Measurements from ENCODE around the gene ADNP. TPM values are rescaled to one million over a fixed set of nuclear protein-coding genes. Genes with fewer than 3 reads are reported as not detected.
"Not testable (repeated sequence)": the region's sequence is repeated elsewhere in the genome, so short reads cannot be mapped to it uniquely, and the experiment has no call there.

ADNP gene
- total RNA-seq, 5 donors from 2014 or later (not counting 1 experiment from before 2014, with no cell fraction given), result 57.4 to 66.8 (median 61.7) TPM

DNA sequence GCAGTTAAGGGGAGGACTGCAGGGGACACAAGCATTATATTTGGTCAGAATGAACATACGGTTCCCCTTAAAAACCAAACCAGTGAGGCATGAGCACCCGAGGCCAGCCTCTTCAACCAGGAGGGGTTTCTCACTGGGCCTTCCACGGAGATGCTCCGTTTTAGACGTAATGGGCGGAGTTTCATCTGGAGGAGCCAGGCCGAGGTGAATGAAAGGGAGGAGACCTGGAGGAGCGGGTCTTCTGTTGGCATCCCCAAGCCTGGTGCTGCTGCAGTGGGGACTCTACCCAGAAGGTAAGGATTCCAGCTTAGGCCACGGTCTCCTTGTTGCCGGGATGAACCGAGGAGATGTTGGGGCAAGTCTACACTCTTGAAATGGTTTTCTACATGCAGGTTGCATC lies 47.4 kb downstream of the ADNP start:
- peaks cover 0 to 5% of the 10 kb centered on the region in 2 donors for H3K36me3 ChIP-seq (ENCODE audit: control insufficient read depth in 2 of 2, extremely low read depth in 1 of 2, insufficient read depth in 1 of 2, low read length in 1 of 2)
- 98% methylated on average over 10 of the region's 11 CpGs for WGBS (ENCODE audit: insufficient coverage)
- no peak overlapping the region for H3K27ac Mint-ChIP-seq
- H3K36me3 Mint-ChIP-seq, result peaks cover 18% of the 10 kb centered on the region
- ATAC-seq (replicated peaks in 1 of 4) (no peak), DNase-seq (no peak)
- H3K4me1 ChIP-seq (ENCODE audit: control insufficient read depth in 1 of 2, extremely low read depth in 1 of 2, insufficient read depth in 2 of 2, low read length in 2 of 2), result no peaks in the 10 kb centered on the region
- no peaks in the 10 kb centered on the region for H3K27me3 Mint-ChIP-seq
- no peak overlapping the region for H3K4me3 Mint-ChIP-seq
- no peak overlapping the region for H3K27ac ChIP-seq (ENCODE audit: low read length)
- H3K9me3 Mint-ChIP-seq, result peaks cover 0 to 8% (median 0%) of the 10 kb centered on the region in 3 donors
- H3K4me1 Mint-ChIP-seq, result peaks cover 0 to 3% (median 0%) of the 10 kb centered on the region in 3 donors
- POLR2A ChIA-PET, result no interaction called here
- no peaks in the 10 kb centered on the region for H3K9me3 ChIP-seq
- no peak overlapping the region for H3K4me3 ChIP-seq (ENCODE audit: control insufficient read depth in 1 of 2, extremely low read depth in 1 of 2, low read length in 1 of 2)
- CTCF ChIA-PET, result no interaction called here
- no peaks in the 10 kb centered on the region for H3K27me3 ChIP-seq (replicated peaks in 1 of 2; ENCODE audit: control insufficient read depth in 2 of 2, extremely low read depth in 1 of 2, insufficient read depth in 2 of 2, low read length in 1 of 2)

DNA sequence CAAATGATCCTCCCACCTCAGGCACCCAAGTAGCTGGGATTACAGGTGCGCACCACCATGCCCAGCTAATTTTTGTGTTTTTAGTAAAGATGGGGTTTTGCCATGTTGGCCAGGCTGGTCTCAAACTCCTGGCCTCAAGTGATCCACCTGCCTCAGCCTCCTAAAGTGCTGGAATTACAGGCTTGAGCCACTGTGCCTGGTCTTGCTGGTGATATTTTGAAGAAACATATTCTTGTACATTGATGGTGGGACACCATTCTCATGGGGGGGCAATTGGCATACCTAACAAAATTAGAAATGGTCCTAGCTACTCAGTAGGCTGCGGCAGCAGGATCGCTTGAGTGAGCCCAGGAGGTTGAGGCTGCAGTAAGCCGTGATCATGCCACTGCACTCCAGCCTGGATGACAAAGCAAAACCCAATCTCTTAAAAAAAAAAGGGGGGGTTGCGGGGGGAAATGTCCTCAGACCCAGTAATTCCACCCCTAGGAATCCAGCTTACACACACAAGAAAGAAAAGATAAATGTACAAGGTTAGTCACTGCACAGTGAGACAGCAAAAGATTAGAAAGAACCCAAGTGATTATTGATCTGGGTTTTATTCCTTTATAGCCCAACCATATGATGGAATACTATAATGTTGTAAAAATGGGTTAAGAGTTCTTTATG lies 49.3 kb downstream of the ADNP start:
- CTCF ChIA-PET; H3K9me3 ChIP-seq; H3K4me1 ChIP-seq (ENCODE audit: control insufficient read depth in 1 of 2, extremely low read depth in 1 of 2, insufficient read depth in 2 of 2, low read length in 2 of 2); ATAC-seq (replicated peaks in 1 of 4); H3K27ac ChIP-seq (ENCODE audit: low read length); H3K9me3 Mint-ChIP-seq; H3K27me3 ChIP-seq (replicated peaks in 1 of 2; ENCODE audit: control insufficient read depth in 2 of 2, extremely low read depth in 1 of 2, insufficient read depth in 2 of 2, low read length in 1 of 2); H3K4me3 Mint-ChIP-seq; H3K27ac Mint-ChIP-seq; DNase-seq; H3K4me3 ChIP-seq (ENCODE audit: control insufficient read depth in 1 of 2, extremely low read depth in 1 of 2, low read length in 1 of 2); H3K27me3 Mint-ChIP-seq; H3K4me1 Mint-ChIP-seq: not testable (repeated sequence)
- WGBS (ENCODE audit: insufficient coverage), result no CpG with 5 or more reads among the region's 5 CpGs
- H3K36me3 Mint-ChIP-seq, result peaks cover 21% of the 10 kb centered on the region
- peaks cover 0 to 12% of the 10 kb centered on the region in 2 donors for H3K36me3 ChIP-seq (ENCODE audit: control insufficient read depth in 2 of 2, extremely low read depth in 1 of 2, insufficient read depth in 1 of 2, low read length in 1 of 2)
- POLR2A ChIA-PET, result interaction anchor here in 1 of 2 donors (0.7 kb wide), 1 partner anchor 1084 kb away, joined by 3 read pairs; no protein-coding TSS in a partner anchor

DNA sequence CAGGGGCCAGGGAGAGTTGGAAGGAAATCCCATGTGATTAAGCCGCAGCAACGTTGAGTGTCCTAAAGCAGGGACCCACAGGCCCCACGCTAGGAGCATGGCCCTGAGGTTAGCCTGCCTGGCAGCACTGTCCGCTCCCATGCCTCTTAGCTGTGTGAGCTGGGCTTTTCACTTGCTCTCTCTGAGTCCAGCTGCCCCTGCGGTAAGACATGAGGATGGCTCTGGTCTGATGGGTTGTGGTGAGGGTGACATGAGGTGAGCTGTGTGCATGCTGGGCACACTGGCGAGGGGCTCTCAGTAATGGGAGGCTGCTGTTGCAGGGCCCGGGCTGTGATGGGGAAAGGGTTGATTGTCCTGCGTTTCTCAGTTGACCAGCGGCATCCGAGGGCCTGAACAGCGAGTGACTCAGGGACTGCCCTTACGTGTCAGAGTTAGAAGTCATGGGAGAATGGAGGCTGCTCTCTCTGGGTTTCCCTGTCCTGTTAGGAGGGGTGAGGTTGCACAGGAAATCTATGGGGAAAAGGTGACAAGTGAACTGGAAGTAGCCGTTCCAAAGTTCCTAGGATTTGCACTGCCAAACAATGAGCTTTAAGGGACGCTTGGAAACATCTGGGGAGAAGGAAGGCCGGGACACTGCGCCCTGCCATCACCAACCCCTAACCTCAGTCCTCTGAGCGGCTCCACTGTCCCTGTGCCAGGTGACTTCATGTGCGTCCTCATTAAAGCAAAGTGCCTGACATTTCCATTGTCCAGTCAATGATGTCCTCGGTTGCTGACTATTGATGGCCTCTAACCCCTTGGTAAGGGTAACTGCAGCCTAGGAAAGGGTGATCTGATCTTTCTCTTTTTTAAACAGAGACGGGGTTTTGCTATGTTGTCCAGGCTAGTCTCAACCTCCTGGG lies 51.3 kb downstream of the ADNP start:
- H3K27me3 ChIP-seq (replicated peaks in 1 of 2; ENCODE audit: control insufficient read depth in 2 of 2, extremely low read depth in 1 of 2, insufficient read depth in 2 of 2, low read length in 1 of 2), result no peaks in the 10 kb centered on the region
- H3K4me1 ChIP-seq (ENCODE audit: control insufficient read depth in 1 of 2, extremely low read depth in 1 of 2, insufficient read depth in 2 of 2, low read length in 2 of 2), result no peaks in the 10 kb centered on the region
- H3K27ac ChIP-seq (ENCODE audit: low read length), result no peak overlapping the region
- WGBS (ENCODE audit: insufficient coverage), result 96% methylated on average over 14 of the region's 20 CpGs
- Mint-ChIP-seq H3K4me1 (peaks cover 0 to 1% (median 0%) of the 10 kb centered on the region in 3 donors), H3K27ac (no peak overlapping the region), H3K4me3 (no peak overlapping the region), H3K9me3 (peaks cover 0 to 8% (median 0%) of the 10 kb centered on the region in 3 donors), H3K36me3 (peaks cover 25% of the 10 kb centered on the region), H3K27me3 (no peaks in the 10 kb centered on the region)
- H3K4me3 ChIP-seq (ENCODE audit: control insufficient read depth in 1 of 2, extremely low read depth in 1 of 2, low read length in 1 of 2), result no peak overlapping the region
- DNase-seq (no peak), ATAC-seq (replicated peaks in 1 of 4) (no peak)
- ChIA-PET POLR2A (no interaction called here), CTCF (interaction anchor here in 1 of 2 donors (1.2 kb wide), 1 partner anchor 15 kb away, joined by 3 read pairs; no protein-coding TSS in a partner anchor)
- H3K9me3 ChIP-seq, result no peaks in the 10 kb centered on the region
- H3K36me3 ChIP-seq (ENCODE audit: control insufficient read depth in 2 of 2, extremely low read depth in 1 of 2, insufficient read depth in 1 of 2, low read length in 1 of 2), result peaks cover 0 to 12% of the 10 kb centered on the region in 2 donors

DNA sequence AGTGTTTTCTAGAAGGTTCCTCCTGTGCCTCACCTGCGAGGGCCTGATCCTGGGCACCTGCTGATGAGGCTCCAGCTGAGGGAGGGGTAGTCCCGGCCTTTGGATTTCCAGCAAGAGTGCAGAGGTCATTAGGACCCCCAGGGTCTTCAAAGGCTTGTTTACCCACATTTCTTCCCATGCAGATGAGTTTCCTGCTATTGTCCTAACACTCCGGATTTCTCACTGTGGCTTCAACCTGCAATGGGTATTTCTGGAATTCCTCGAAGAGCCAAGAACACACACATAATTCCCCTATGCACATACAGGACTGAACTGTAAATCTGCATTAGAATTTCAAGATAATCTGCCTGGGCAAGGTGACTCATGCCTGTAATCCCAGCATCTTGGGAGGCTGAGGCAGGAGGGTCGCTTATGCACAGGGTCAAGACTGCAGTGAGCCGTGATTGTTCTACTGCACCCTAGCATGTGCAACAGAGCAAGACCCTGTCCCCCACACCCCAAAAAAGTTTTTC lies 53.9 kb downstream of the ADNP start:
- no peaks in the 10 kb centered on the region for H3K4me1 Mint-ChIP-seq
- H3K27ac Mint-ChIP-seq, result no peak overlapping the region
- H3K4me3 Mint-ChIP-seq, result no peak overlapping the region
- H3K9me3 ChIP-seq, result no peaks in the 10 kb centered on the region
- ChIA-PET POLR2A (no interaction called here), CTCF (no interaction called here)
- no peaks in the 10 kb centered on the region for H3K27me3 ChIP-seq (replicated peaks in 1 of 2; ENCODE audit: control insufficient read depth in 2 of 2, extremely low read depth in 1 of 2, insufficient read depth in 2 of 2, low read length in 1 of 2)
- H3K36me3 Mint-ChIP-seq, result peaks cover 15% of the 10 kb centered on the region
- H3K36me3 ChIP-seq (ENCODE audit: control insufficient read depth in 2 of 2, extremely low read depth in 1 of 2, insufficient read depth in 1 of 2, low read length in 1 of 2), result peaks cover 2 to 12% of the 10 kb centered on the region in 2 donors
- H3K27me3 Mint-ChIP-seq, result no peaks in the 10 kb centered on the region
- 69% methylated on average over 3 of the region's 6 CpGs for WGBS (ENCODE audit: insufficient coverage)
- H3K27ac ChIP-seq (ENCODE audit: low read length), result no peak overlapping the region
- no peaks in the 10 kb centered on the region for H3K4me1 ChIP-seq (ENCODE audit: control insufficient read depth in 1 of 2, extremely low read depth in 1 of 2, insufficient read depth in 2 of 2, low read length in 2 of 2)
- DNase-seq (no peak), ATAC-seq (replicated peaks in 1 of 4) (no peak)
- H3K4me3 ChIP-seq (ENCODE audit: control insufficient read depth in 1 of 2, extremely low read depth in 1 of 2, low read length in 1 of 2), result no peak overlapping the region
- H3K9me3 Mint-ChIP-seq, result peaks cover 0 to 2% (median 0%) of the 10 kb centered on the region in 3 donors

DNA sequence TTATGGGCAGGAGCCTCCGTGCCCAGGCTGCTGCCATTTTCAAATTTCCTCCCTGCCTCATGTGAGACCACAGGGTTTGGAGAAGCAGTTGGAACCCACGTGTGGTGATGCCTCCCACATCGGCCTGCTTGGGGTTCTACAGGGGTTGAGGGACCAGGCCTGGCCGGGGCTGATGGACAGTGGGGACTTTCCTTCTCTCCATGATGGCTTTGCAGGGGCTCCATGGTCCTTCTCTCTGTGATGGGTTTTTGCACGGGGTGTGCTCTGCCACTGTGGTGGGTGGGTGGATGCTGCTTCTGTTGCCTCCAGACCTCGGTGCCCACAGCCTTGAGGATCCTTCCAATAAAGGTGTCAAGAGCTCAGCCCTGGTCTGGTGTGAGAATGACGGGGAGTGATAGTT lies 54.4 kb downstream of the ADNP start:
- peaks cover 2 to 12% of the 10 kb centered on the region in 2 donors for H3K36me3 ChIP-seq (ENCODE audit: control insufficient read depth in 2 of 2, extremely low read depth in 1 of 2, insufficient read depth in 1 of 2, low read length in 1 of 2)
- H3K4me1 ChIP-seq (ENCODE audit: control insufficient read depth in 1 of 2, extremely low read depth in 1 of 2, insufficient read depth in 2 of 2, low read length in 2 of 2), result no peaks in the 10 kb centered on the region
- peaks cover 13% of the 10 kb centered on the region for H3K36me3 Mint-ChIP-seq
- CTCF ChIA-PET, result no interaction called here
- H3K9me3 Mint-ChIP-seq, result no peaks in the 10 kb centered on the region
- no peak for DNase-seq
- POLR2A ChIA-PET, result no interaction called here
- no peak overlapping the region for H3K4me3 ChIP-seq (ENCODE audit: control insufficient read depth in 1 of 2, extremely low read depth in 1 of 2, low read length in 1 of 2)
- no peak overlapping the region for H3K27ac Mint-ChIP-seq
- WGBS (ENCODE audit: insufficient coverage), result 83% methylated on average over 3 of the region's 7 CpGs
- no peaks in the 10 kb centered on the region for H3K27me3 ChIP-seq (replicated peaks in 1 of 2; ENCODE audit: control insufficient read depth in 2 of 2, extremely low read depth in 1 of 2, insufficient read depth in 2 of 2, low read length in 1 of 2)
- no peak overlapping the region for H3K4me3 Mint-ChIP-seq
- no peaks in the 10 kb centered on the region for H3K4me1 Mint-ChIP-seq
- no peaks in the 10 kb centered on the region for H3K9me3 ChIP-seq
- no peaks in the 10 kb centered on the region for H3K27me3 Mint-ChIP-seq
- ATAC-seq (replicated peaks in 1 of 4), result no peak
- no peak overlapping the region for H3K27ac ChIP-seq (ENCODE audit: low read length)

DNA sequence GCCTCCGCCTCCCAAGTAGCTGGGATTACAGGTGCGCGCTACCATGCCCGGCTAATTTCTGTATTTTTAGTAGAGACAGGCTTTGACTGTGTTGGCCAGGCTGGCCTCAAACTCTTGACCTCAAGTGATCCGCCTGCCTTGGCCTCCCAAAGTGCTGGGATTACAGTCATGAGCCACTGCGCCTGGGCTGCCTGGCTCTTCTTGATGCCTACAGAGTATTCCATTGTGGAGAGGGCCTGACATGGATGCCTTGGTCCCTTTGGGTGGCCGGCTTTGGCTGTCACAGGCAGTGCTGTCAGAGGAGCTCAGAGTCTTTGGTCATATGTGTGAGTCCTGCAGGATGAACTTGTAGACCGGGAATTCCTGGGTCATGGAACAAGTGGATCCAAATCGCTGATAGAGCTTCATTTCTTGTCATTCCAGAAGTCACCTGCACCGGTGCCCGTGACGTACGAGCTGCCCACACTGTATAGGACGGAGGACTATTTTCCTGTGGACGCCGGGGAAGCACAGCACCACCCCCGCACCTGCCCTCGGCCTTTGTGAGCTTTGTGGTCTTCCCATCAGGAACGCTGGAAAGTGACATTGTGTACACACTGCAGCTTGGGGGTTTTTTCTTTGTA lies 55.1 kb downstream of the ADNP start:
- H3K9me3 Mint-ChIP-seq, result no peaks in the 10 kb centered on the region
- no peaks in the 10 kb centered on the region for H3K4me1 Mint-ChIP-seq
- Histone ChIP-seq H3K4me1 (ENCODE audit: control insufficient read depth in 1 of 2, extremely low read depth in 1 of 2, insufficient read depth in 2 of 2, low read length in 2 of 2) (no peaks in the 10 kb centered on the region), H3K9me3 (no peaks in the 10 kb centered on the region), H3K27me3 (replicated peaks in 1 of 2; ENCODE audit: control insufficient read depth in 2 of 2, extremely low read depth in 1 of 2, insufficient read depth in 2 of 2, low read length in 1 of 2) (no peaks in the 10 kb centered on the region), H3K4me3 (ENCODE audit: control insufficient read depth in 1 of 2, extremely low read depth in 1 of 2, low read length in 1 of 2) (no peak overlapping the region), H3K36me3 (ENCODE audit: control insufficient read depth in 2 of 2, extremely low read depth in 1 of 2, insufficient read depth in 1 of 2, low read length in 1 of 2) (peaks cover 2 to 12% of the 10 kb centered on the region in 2 donors), H3K27ac (ENCODE audit: low read length) (no peak overlapping the region)
- no peak overlapping the region for H3K27ac Mint-ChIP-seq
- ATAC-seq (replicated peaks in 1 of 4) (no peak), DNase-seq (no peak)
- 96% methylated on average over 17 of the region's 19 CpGs for WGBS (ENCODE audit: insufficient coverage)
- no peak overlapping the region for H3K4me3 Mint-ChIP-seq
- ChIA-PET CTCF (no interaction called here), POLR2A (no interaction called here)
- H3K36me3 Mint-ChIP-seq, result peaks cover 13% of the 10 kb centered on the region
- no peaks in the 10 kb centered on the region for H3K27me3 Mint-ChIP-seq

Measured in T-cell (primary cell).